ENCODE data around the gene CILP2.

GRCh38 chr19:19502808-19503602 is 35.1 kb upstream of the CILP2 start:
- TF ChIP-seq CTCF (IDR thresholded peaks at IDR 0.05) = no peak
- no peak for TF ChIP-seq POLR2A (IDR thresholded peaks at IDR 0.05)

Data from lower leg skin (tissue), 3 donors.